ENCODE data around the gene TWIST2. TPM values are rescaled to one million over a fixed set of nuclear protein-coding genes. Genes with fewer than 3 reads are reported as not detected.

The TWIST2 gene
- total RNA-seq, 2 donors from 2014 or later, result 6.2 to 26.1 TPM

GRCh38 chr2:238810321-238810720, 37.6 kb upstream of the TWIST2 start:
- Histone ChIP-seq H3K4me1 (no peaks in the 10 kb centered on the region), H3K9me3 (peaks cover 0 to 10% of the 10 kb centered on the region in 2 donors), H3K36me3 (no peaks in the 10 kb centered on the region), H3K27ac (no peak overlapping the region), H3K27me3 (no peaks in the 10 kb centered on the region), H3K4me3 (no peak overlapping the region)
- TF ChIP-seq CTCF (IDR thresholded peaks at IDR 0.05), result no peak
- no peak for DNase-seq (ENCODE audit: low spot score)

- Histone ChIP-seq H3K4me3 (no peak overlapping the region), H3K27ac (no peak overlapping the region), H3K4me1 (no peaks in the 10 kb centered on the region), H3K36me3 (no peaks in the 10 kb centered on the region), H3K27me3 (no peaks in the 10 kb centered on the region), H3K9me3 (peaks cover 0 to 10% of the 10 kb centered on the region in 2 donors)
- DNase-seq (ENCODE audit: low spot score), result no peak
- no peak for TF ChIP-seq CTCF (IDR thresholded peaks at IDR 0.05)
Observed at GRCh38 chr2:238811293-238811692, 36.6 kb upstream of the TWIST2 start.

GRCh38 chr2:238811759-238812158, 36.1 kb upstream of the TWIST2 start:
- peaks cover 0 to 10% of the 10 kb centered on the region in 2 donors for H3K9me3 ChIP-seq
- H3K27me3 ChIP-seq, result no peaks in the 10 kb centered on the region
- DNase-seq (ENCODE audit: low spot score), result no peak
- H3K4me1 ChIP-seq, result no peaks in the 10 kb centered on the region
- H3K27ac ChIP-seq, result no peak overlapping the region
- H3K36me3 ChIP-seq, result no peaks in the 10 kb centered on the region
- no peak overlapping the region for H3K4me3 ChIP-seq
- no peak for TF ChIP-seq CTCF (IDR thresholded peaks at IDR 0.05)

- Histone ChIP-seq H3K27me3 (no peaks in the 10 kb centered on the region), H3K9me3 (peaks cover 0 to 10% of the 10 kb centered on the region in 2 donors), H3K4me3 (no peak overlapping the region), H3K27ac (no peak overlapping the region), H3K36me3 (no peaks in the 10 kb centered on the region), H3K4me1 (no peaks in the 10 kb centered on the region)
- no peak for TF ChIP-seq CTCF (IDR thresholded peaks at IDR 0.05)
- no peak for DNase-seq (ENCODE audit: low spot score)
Observed at GRCh38 chr2:238813109-238813508, 34.8 kb upstream of the TWIST2 start.

GRCh38 chr2:238814815-238815214, 33.1 kb upstream of the TWIST2 start:
- DNase-seq (ENCODE audit: low spot score), result no peak
- Histone ChIP-seq H3K36me3 (no peaks in the 10 kb centered on the region), H3K9me3 (no peaks in the 10 kb centered on the region), H3K4me3 (no peak overlapping the region), H3K4me1 (no peaks in the 10 kb centered on the region), H3K27ac (no peak overlapping the region), H3K27me3 (no peaks in the 10 kb centered on the region)
- TF ChIP-seq CTCF (IDR thresholded peaks at IDR 0.05), result no peak

- Histone ChIP-seq H3K36me3 (no peaks in the 10 kb centered on the region), H3K4me1 (no peaks in the 10 kb centered on the region), H3K4me3 (no peak overlapping the region), H3K9me3 (no peaks in the 10 kb centered on the region), H3K27ac (no peak overlapping the region), H3K27me3 (no peaks in the 10 kb centered on the region)
- DNase-seq (ENCODE audit: low spot score), result no peak
- TF ChIP-seq CTCF (IDR thresholded peaks at IDR 0.05), result no peak
Observed at GRCh38 chr2:238816291-238816690, 31.6 kb upstream of the TWIST2 start.

All from right atrium auricular region (tissue), 2 donors.